ENCODE results near the gene SLC25A4. TPM values are rescaled to one million over a fixed set of nuclear protein-coding genes. Genes with fewer than 3 reads are reported as not detected.

Gene SLC25A4
- total RNA-seq, 2 donors from 2014 or later, result 4.2 to 7.8 TPM

Other genes starting within 250 kb of the SLC25A4 start
- gene HELT, start 124.8 kb upstream of the SLC25A4 start, total RNA-seq, result not detected
- gene CFAP97, start 60.7 kb downstream of the SLC25A4 start, total RNA-seq, result 10 to 100 TPM; 47.3 to 51.8 TPM
- 10 to 100 TPM; 15.8 to 17.9 TPM for gene SNX25, start 66.3 kb downstream of the SLC25A4 start, total RNA-seq

Measured in activated T-cell treated with anti-CD3 and anti-CD28 coated beads, Interleukin-2, amount 50 U/mL, for 72 hours (primary cell).